ENCODE data around the gene PFKFB2.

PFKFB2 gene

GRCh38 chr1:207052911-207053769 lies at the start of gene PFKFB2:
Gene PFKFB2 (plus strand): TSS chr1:207053275. CDS start chr1:207054718, 1,443 bp downstream.
- peak; percentile 84 for DNase-seq (ENCODE audit: low spot score)

- DNase-seq (ENCODE audit: low spot score), result peak; percentile 75
These were observed 47.9 kb upstream of the PFKFB2 start for GRCh38 chr1:207004931-207005830.

DNA sequence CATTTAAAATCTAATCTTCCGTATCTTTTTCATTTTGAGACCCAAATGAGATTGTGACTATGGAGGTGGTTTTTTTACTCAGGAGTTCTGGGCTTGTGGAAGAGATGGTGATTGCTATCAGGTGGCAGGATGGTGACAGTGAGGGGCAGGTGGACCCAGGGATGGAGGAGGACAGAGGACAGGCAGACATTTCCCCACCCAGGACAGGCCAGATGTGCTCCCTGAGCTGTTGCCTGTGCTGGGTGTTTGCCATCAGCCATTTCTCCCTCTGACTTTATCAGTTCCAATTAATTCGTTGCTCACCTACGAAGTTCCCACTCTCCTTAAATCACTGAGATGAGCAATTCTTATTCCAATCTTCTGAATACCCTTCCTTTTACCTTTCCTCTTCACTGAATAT lies 47.0 kb upstream of the PFKFB2 start:
- no peak for DNase-seq (ENCODE audit: low spot score)

DNA sequence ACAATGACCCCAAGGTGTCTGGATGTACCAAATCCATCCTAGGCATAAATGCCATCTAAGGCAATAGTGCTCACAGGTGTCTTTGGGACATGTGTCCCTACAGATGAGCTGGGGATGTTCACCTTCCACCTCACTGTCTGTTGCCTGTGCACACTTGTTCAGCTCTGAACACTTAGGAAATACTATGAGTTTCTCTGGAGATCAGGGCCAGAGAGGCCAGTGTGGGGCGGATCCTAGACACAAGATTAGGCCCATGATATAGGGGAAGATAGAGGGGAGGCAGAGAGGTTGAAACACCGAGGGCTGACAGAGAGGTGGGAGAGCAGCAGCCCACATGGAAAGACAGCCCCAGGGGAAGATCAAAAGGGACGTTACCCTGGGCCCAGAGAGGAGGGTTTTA lies 46.2 kb upstream of the PFKFB2 start:
- DNase-seq (ENCODE audit: low spot score), result no peak

DNA sequence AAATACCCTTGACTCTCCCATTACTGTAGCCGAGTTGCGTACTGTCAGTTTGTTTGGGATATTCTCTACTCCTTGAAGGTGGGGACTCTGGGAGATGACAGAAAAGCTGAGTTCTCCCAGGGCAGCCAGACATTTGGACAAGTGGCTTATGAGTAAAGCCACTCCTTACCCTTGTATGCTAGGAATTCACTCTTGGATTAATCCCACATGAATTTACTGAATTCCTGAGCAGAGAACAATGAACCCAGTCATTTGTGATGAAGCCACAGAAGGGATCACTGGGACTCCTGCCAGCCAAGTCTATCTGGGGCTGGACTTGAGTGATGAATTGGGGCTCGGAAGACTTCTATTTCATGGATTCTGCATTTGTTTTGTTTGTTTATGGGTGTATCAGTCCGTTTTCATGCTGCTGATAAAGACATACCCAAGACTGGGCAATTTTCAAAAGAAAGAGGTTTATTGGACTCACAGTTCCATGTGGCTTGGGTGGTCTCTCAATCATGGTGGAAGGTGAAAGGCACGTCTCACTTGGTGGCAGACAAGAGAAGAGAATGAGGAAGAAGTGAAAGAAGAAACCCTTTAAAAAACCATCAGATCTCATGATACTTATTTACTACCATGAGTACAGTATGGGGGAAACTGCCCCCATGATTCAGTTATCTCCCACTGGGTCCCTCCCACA lies 45.6 kb upstream of the PFKFB2 start:
- DNase-seq (ENCODE audit: low spot score), result peak; percentile 95

- DNase-seq (ENCODE audit: low spot score), result no peak
These were observed 43.8 kb upstream of the PFKFB2 start for GRCh38 chr1:207009182-207009850.

- DNase-seq (ENCODE audit: low spot score), result no peak
These were observed 43.1 kb upstream of the PFKFB2 start for GRCh38 chr1:207009945-207010344.

DNA sequence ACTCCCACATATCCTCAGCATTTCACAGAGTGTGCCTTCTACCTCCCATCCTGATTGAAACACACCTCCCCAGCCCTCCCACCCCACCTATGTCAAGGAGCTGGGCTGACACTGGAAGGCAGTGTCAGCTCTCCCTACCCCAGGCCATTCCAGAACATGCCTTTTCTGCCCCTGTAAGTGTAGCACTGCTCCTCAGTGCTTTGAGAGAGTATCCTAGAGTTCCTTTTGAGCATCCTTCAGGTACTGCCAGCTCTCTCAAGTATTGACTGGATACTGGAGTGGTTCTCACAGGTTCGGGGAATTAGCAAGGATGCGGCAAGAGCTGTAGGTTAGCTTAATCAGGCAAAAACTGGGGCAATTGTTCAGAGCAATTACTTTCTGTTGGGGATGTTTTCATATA lies 42.3 kb upstream of the PFKFB2 start:
- no peak for DNase-seq (ENCODE audit: low spot score)

- DNase-seq (ENCODE audit: low spot score), result no peak
These were observed 39.6 kb upstream of the PFKFB2 start for GRCh38 chr1:207013321-207014085.

GRCh38 chr1:207014728-207015127 lies 38.3 kb upstream of the PFKFB2 start:
- DNase-seq (ENCODE audit: low spot score), result no peak

- no peak for DNase-seq (ENCODE audit: low spot score)
These were observed 37.3 kb upstream of the PFKFB2 start for GRCh38 chr1:207015791-207016190.

- DNase-seq (ENCODE audit: low spot score), result no peak
These were observed 35.2 kb upstream of the PFKFB2 start for GRCh38 chr1:207017615-207018559.

DNA sequence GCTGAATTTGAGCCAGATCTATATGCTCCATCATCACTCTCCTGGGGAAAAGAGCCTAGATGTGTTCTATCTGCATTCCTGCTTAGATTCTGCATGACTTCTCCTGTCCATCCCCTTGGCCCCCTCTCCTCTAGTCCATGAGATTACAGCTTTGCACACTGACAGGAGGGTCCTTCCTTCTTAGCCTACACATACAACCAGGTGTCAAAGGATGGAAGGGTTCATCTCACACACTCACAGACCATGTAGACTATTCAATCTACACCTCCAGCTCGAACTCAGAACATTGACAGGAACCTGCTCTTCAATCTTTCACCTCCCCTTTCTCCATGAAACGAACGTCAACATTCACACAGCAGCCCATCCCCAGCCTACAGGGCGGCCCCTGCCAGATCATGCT lies 34.4 kb upstream of the PFKFB2 start:
- no peak for DNase-seq (ENCODE audit: low spot score)

- DNase-seq (ENCODE audit: low spot score), result no peak
These were observed 33.9 kb upstream of the PFKFB2 start for GRCh38 chr1:207019161-207019560.

- no peak for DNase-seq (ENCODE audit: low spot score)
These were observed 33.4 kb upstream of the PFKFB2 start for GRCh38 chr1:207019661-207020060.

DNA sequence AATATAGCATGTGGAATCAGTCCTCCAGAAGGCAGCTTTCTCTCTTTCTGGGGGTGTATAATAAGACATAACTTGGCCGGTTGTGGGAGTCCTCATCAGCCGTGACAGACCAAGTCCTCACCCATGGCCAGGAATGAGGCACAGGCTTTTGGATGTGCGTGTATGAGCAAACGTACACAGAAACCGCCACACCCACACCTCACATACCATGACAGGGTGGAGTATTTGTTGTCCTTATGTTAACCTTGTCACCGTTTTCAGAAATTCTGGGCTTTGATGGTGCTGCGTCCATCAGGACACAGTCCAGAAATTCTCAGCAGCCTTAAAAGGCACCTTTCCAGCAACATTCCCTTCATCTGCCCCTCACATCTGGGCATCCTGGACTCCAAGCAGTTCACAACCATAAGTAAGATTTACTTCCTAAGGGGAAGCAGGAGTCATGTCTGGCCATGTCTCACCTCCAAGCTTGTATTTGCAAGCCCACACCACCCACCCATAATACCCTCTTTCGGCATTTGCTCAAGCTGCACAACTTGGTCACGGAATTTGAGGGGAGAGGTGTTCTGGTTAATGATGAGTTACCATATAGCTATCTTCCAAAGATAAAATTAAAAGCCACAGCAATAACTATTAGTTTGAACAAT lies 32.9 kb upstream of the PFKFB2 start:
- no peak for DNase-seq (ENCODE audit: low spot score)

DNA sequence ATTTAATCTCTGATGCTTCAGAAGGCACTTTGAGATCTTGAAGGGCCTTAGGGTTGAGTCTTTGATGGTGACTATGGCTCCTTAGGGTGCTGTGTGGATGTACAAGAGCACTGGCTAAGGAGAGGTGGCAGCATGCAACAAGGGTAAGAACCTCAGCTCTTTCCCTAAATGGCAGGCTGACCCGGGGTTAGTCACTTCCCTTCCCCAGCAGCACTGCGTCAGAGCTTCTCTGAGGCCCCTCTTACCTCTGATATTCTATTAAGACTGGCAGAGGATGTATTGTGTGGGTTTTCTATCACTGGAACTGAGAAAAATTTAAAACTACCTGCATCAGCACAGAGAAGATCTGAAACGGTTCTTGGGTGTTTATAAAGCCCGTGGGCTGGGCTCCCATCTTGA lies 32.4 kb upstream of the PFKFB2 start:
- DNase-seq (ENCODE audit: low spot score), result no peak

- DNase-seq (ENCODE audit: low spot score), result no peak
These were observed 31.8 kb upstream of the PFKFB2 start for GRCh38 chr1:207021139-207021861.

Data from AG08395 (cell line).